ENCODE data around the gene SEC24B.
"Not testable (repeated sequence)": the region's sequence is repeated elsewhere in the genome, so short reads cannot be mapped to it uniquely, and the experiment has no call there.

The SEC24B gene

GRCh38 chr4:109432696-109433095, 919 bp upstream of the SEC24B start:
- no peak for DNase-seq (ENCODE audit: low read depth in 2 of 2)

- DNase-seq (ENCODE audit: low read depth in 2 of 2) = no peak
Observed at GRCh38 chr4:109434007-109434971, 674 bp downstream of the SEC24B start.

DNA sequence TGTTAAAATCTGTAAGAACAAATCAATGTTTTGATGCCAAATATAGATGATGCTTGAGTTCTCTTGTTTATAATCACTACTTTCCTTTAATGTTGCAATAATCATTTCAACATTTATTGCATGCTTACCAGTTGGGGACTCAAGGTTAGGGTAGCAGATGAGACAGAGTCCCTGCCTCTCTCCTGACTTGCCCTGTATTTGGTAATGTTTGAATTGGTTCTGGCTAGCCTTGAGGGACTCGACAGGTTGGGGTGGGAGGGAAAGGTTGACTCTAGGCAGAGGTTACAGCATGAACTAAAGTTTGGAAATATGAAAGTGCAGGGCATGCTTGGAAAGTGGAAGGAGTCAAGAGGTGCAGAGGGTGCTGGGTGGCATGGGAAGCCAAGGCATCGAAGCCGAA, 2.0 kb downstream of the SEC24B start:
- DNase-seq (ENCODE audit: low read depth in 2 of 2) = no peak

DNA sequence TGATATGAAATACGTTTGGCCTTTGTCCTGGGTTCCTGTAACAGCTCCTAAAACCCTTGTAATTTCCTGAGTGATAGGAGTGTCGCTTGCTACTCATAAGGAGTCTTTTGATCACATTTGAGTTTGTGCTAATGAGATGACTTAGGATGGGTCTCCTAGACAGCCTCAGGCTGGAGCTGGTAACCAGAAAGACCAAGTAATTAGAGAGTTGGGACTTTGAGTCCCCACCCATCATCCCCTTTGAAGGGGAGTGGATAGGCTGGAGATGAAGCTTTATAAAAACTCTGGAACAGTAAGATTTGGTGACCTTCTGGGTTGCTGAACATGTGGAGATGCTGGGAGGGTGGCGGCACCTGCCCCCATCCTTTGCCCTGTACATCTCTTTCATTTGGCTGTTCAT, 2.9 kb downstream of the SEC24B start:
- DNase-seq (ENCODE audit: low read depth in 2 of 2) = no peak

DNA sequence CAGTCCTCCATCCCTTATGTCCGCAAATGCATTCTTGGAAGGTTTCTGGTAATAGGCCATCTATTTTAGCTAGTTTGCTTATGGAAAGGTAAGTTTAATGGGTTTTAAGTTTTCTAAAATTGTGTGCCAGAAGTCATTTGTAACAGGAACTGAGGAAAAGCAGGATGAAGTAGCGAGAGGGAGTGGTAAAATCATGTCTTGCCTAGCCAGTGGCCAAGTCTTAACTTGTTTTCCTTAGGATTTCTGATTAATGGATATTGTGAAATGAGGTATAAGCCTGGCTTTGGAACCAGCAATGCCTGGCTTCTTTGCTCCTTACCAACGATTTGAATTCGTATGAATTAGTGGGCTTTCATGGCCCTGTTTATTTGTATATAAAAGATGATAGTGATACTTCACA, 7.3 kb downstream of the SEC24B start:
- no peak for DNase-seq (ENCODE audit: low read depth in 2 of 2)

- DNase-seq (ENCODE audit: low read depth in 2 of 2) = no peak
Observed at GRCh38 chr4:109441862-109442458, 8.3 kb downstream of the SEC24B start.

- DNase-seq (ENCODE audit: low read depth in 2 of 2) = no peak
Observed at GRCh38 chr4:109444182-109444844, 10.7 kb downstream of the SEC24B start.

- DNase-seq (ENCODE audit: low read depth in 2 of 2) = no peak
Observed at GRCh38 chr4:109447278-109447677, 13.7 kb downstream of the SEC24B start.

GRCh38 chr4:109451544-109452273, 18.1 kb downstream of the SEC24B start:
- DNase-seq (ENCODE audit: low read depth in 2 of 2) = no peak

GRCh38 chr4:109453110-109453509, 19.5 kb downstream of the SEC24B start:
- not testable (repeated sequence) for DNase-seq (ENCODE audit: low read depth in 2 of 2)

DNA sequence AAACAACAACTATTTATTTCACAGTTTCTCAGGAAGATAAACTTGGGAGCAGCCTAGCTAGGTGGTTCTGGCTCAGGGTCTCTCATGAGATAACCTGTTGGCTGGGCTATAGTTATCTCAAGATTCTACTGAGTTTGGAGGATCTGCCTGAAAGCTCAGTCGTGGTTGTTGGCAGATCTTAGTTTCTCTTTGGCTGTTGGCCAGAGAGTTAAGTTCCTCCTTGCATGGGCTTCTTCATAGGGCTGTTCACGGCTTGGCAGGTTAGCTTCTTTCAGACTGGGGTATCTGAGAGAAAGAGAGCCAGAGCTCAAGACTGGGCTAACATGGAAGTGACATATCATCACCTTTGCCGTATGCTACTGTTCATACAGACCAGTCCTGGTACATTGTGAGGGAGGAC, 28.7 kb downstream of the SEC24B start:
- DNase-seq (ENCODE audit: low read depth in 2 of 2) = no peak

GRCh38 chr4:109462802-109463201, 29.2 kb downstream of the SEC24B start:
- no peak for DNase-seq (ENCODE audit: low read depth in 2 of 2)

DNA sequence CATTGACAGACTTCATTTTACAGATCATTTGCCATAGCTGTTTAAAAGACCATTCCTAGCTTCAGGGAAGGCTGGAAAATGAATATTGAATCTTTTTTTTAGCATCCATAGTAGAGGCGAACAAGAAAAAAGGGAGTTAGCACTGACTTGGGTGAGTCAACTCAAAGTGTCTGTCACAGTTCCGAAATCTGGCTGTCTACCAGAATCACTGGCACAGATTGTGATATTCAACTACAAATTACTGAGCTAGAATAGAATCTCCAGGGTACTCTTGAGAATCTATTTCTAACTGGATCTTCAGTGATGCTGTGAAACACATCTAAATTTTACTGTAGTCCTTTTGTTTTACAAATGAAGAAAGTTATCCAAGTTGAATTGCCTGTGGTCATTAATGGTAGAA, 31.5 kb downstream of the SEC24B start:
- no peak for DNase-seq (ENCODE audit: low read depth in 2 of 2)

DNA sequence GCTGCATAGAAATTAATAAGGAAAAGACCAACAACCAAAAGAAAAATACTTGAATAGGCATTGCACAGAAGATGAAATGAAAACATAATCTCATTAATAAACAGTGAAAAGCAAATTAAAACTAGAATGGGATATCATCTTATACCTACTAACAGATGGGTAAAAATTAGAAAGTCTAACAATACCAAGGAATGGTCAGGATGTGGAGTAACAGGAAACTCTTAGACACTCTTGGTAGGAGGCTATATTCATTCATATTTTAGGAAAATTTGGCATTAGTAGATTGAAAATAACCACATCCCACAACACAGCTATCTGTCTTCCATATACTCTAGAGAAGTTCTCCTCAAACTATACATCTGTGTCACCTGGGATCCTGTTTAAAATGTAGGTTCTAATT, 36.3 kb downstream of the SEC24B start:
- DNase-seq (ENCODE audit: low read depth in 2 of 2) = no peak

DNA sequence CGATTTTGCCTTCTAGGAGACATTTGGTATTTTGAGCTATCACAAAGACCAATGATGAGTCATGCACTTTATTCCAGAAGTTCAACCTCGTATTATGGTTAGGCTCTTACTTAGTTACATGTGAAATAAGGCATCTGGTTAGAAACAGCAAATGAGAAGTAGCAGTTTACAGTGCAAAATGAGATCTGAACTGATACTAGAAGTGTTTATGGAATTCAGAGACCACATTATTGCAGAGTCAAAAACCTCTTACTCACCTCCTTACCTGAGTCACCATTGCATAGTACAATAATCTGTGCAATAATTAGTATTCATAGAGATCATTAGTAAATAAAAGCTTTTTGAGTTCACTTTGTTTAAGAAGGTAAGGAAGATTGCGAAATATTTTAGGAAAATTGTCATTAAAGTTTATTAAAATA, 38.7 kb downstream of the SEC24B start:
- no peak for DNase-seq (ENCODE audit: low read depth in 2 of 2)

DNA sequence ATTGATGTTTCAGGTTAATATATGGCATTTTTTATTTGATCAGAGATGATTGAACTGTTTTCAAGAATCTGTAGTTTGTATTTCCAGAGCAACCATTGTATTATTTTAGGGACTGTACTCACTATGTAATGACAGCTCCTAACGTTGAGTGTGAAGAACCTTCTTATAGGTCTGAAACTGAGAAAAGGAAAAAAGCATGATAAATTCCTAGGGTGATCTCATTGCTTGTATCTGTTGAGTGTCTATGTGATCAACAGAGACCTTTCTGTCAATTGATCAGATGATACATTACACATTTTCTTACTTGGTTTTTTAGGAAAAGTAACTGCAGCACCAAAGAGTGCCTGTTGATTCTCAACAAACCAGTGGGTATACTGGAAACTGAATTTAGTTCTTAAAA, 40.2 kb downstream of the SEC24B start:
- no peak for DNase-seq (ENCODE audit: low read depth in 2 of 2)

DNA sequence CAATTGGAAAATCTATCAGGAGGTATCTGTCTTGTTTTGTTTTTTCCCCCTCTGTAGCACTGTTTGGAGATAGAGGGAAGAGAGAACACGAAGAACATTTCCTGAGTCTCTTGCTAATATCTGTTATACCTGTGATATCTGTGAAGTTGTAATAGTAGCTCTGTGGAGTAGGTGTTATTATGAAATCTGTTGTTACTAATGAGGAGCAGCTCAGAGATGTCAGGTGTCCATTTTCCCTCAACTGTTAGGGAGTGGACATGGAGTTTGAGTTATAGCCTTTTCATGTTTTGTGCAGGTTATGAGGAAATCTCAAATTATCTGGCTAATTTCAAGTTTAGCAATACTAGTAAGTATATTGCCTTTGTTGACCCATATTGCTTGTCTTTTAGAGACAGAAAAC, 52.4 kb downstream of the SEC24B start:
- DNase-seq (ENCODE audit: low read depth in 2 of 2) = no peak

DNA sequence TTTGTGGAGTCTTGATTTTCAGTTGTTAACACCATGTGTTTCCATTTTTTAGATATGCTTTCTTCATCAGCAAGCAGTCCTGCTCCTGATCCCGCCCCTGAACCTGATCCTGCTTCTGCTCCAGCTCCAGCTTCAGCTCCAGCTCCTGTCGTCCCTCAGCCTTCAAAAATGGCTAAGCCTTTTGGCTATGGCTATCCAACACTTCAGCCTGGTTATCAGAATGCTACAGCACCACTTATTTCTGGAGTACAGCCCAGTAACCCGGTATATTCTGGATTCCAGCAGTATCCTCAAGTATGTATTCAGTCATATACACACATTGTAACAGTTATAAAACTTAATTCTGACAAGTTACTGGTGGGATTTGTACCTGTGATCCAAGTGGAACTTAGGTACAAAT, 60.9 kb downstream of the SEC24B start:
- DNase-seq (ENCODE audit: low read depth in 2 of 2) = no peak

- DNase-seq (ENCODE audit: low read depth in 2 of 2) = no peak
Observed at GRCh38 chr4:109495514-109495913, 61.9 kb downstream of the SEC24B start.

DNA sequence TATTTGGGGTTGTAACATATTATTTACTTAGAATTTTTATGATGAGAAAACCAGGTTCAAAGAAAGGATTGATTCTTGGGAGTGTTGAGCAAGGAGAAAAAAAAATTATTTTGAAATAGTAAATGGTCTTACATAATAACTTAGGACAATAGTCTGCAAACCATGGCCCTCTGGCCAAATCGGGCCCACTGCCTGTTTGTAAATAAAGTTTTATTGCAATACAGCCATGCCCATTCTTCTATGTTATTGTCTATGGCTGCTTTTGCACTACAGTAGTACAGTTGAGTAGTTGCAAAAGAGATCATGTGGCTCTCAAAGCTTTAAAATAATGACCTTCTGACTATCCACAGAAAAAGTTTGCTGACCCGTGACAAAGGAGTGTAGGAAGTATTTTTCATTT, 63.3 kb downstream of the SEC24B start:
- DNase-seq (ENCODE audit: low read depth in 2 of 2) = no peak

DNA sequence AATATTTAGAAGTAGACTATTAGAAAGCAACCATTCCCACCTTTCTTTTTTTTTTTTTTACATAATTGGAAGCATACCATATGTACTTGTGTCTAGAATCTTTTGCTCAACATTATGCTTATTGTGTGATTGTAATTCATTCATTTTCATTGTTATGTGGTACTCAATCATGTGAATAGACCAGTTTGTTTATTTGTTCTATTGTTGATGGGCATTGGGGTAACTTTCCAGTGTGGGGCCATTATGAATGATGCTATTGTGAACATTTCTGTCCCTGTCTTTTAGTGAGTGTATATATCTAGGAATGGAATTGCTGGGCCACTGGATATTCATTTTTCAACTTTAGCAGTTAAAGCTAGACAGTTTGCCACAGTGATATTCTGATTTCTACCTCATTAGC, 63.9 kb downstream of the SEC24B start:
- DNase-seq (ENCODE audit: low read depth in 2 of 2) = no peak

DNA sequence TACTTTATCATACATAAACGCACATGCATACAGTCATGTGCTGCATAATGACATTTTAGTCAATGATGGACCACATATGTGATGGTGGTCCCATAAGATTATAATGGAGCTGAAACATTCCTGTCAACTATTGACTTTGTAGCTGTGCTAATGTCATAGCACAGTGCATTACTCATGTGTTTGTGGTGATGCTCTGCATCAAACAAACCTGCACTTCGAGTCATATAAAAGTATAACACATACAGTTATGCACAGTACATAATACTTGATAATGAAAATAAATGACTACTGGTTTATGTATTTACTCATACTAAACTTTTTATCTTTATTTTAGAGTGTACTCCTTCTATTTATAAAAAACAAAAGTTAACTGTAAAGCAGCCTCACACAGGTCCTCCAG, 65.9 kb downstream of the SEC24B start:
- no peak for DNase-seq (ENCODE audit: low read depth in 2 of 2)

Measured in stimulated activated CD8-positive, alpha-beta memory T cell treated with anti-CD3 and anti-CD28 coated beads, Interleukin-15, amount 100 ng/mL, for 4 hours (primary cell).